HepG2 (cell line): ENCODE results near the gene TSC22D4. TPM values are rescaled to one million over a fixed set of nuclear protein-coding genes. Genes with fewer than 3 reads are reported as not detected.

Experiments
- ARID2 ChIP-seq: sonication (generic); formaldehyde crosslinking; IDR thresholded peaks from 2 replicates; pipeline ENCODE4 v1.8.1; 2022; ENCODE audit warnings: mild to moderate bottlenecking, missing genetic modification reagents, borderline replicate concordance
- BRF2 ChIP-seq: sonication (generic); formaldehyde crosslinking; IDR thresholded peaks from 2 replicates; pipeline ENCODE4 v1.8.1; 2022; ENCODE audit warnings: mild to moderate bottlenecking, missing genetic modification reagents
- CENPBD1 ChIP-seq: sonication (generic); formaldehyde crosslinking; IDR thresholded peaks from 2 replicates; pipeline ENCODE4 v1.8.0; 2022; ENCODE audit warnings: missing genetic modification reagents, low read depth, mild to moderate bottlenecking, borderline replicate concordance
- DRAP1 ChIP-seq: IDR thresholded peaks from 2 replicates; pipeline ENCODE4 v1.6.1; 2016; ENCODE audit warnings: missing genetic modification reagents, missing compliant biosample characterization
- EHMT2 ChIP-seq: fragments of 200-600 bp; sonication (generic); IDR thresholded peaks from 2 replicates; pipeline ENCODE4 v1.7.0; 2017; ENCODE audit warnings: antibody characterized with exemption, low read depth, low read length, borderline replicate concordance
- GTF3A ChIP-seq: sonication (generic); formaldehyde crosslinking; conservative IDR thresholded peaks from 2 replicates; pipeline ENCODE4 v1.4.0; 2020; ENCODE audit warnings: mild to moderate bottlenecking, missing genetic modification reagents
- GZF1 ChIP-seq: sonication (generic); formaldehyde crosslinking; IDR thresholded peaks from 2 replicates; pipeline ENCODE4 v1.5.1; 2020; ENCODE audit warnings: mild to moderate bottlenecking, missing genetic modification reagents
- HMG20B ChIP-seq: conservative IDR thresholded peaks from 2 replicates; pipeline ENCODE4 v1.6.1; 2016; ENCODE audit warnings: missing genetic modification reagents, missing compliant biosample characterization
- HOXA5 ChIP-seq: sonication (generic); formaldehyde crosslinking; IDR thresholded peaks from 2 replicates; pipeline ENCODE4 v1.4.0; 2020; ENCODE audit warnings: missing genetic modification reagents
- NRL ChIP-seq: sonication (generic); formaldehyde crosslinking; IDR thresholded peaks from 2 replicates; pipeline ENCODE4 v1.5.0; 2020; ENCODE audit warnings: missing genetic modification reagents, mild to moderate bottlenecking, moderate library complexity, borderline replicate concordance
- POLR2A ChIP-seq, 2 experiments: IDR thresholded peaks; 2 replicates each; pipeline ENCODE4 v1.6.1; 2011; ENCODE audit warnings: low read depth in 2 of 2, low read length in 2 of 2, mild to moderate bottlenecking in 1 of 2, moderate library complexity in 1 of 2; ENCODE audit not compliant: insufficient read depth in 1 of 2
- SAP130 ChIP-seq: IDR thresholded peaks from 2 replicates; pipeline ENCODE4 v1.6.1; 2016; ENCODE audit warnings: low read depth
- SMC3 ChIP-seq: IDR thresholded peaks from 2 replicates; pipeline ENCODE4 v1.6.1; 2011; ENCODE audit warnings: low read length, improper control_type of control experiment
- SUZ12 ChIP-seq: fragments of 150-350 bp; IDR thresholded peaks from 2 replicates; pipeline ENCODE4 v1.6.1; 2014; ENCODE audit warnings: low read depth, low read length
- ZNF121 ChIP-seq: sonication (generic); formaldehyde crosslinking; IDR thresholded peaks from 2 replicates; pipeline ENCODE4 v1.5.0; 2020; ENCODE audit warnings: mild to moderate bottlenecking, missing genetic modification reagents
- ZNF34 ChIP-seq: sonication (generic); formaldehyde crosslinking; IDR thresholded peaks from 2 replicates; pipeline ENCODE4 v1.4.0; 2020; ENCODE audit warnings: mild to moderate bottlenecking, missing genetic modification reagents, borderline replicate concordance
- ZNF782 ChIP-seq: sonication (generic); formaldehyde crosslinking; IDR thresholded peaks from 2 replicates; pipeline ENCODE4 v1.4.0; 2020; ENCODE audit warnings: missing genetic modification reagents, mild to moderate bottlenecking, borderline replicate concordance
- ZNF850 ChIP-seq: sonication (generic); formaldehyde crosslinking; conservative IDR thresholded peaks from 2 replicates; pipeline ENCODE4 v1.9.0; 2021; ENCODE audit warnings: mild to moderate bottlenecking, missing genetic modification reagents
- polyA plus RNA-seq, 8 experiments: library from polyadenylated mRNA; depleted of rRNA in 3 of 8; stranded (reverse) in 7 of 8; unstranded in 1 of 8; fragments of >200 nt; fragmentation: Illumina TruSeq in 4 of 8; extraction: Trizol in 4 of 8; gene quantifications; 2 replicates each; pipeline versions ENCODE4 v1.2.1 to v1.2.3, GENCODE V29; 2011 to 2016; ENCODE audit warnings: low read depth in 4 of 8, missing spikeins in 1 of 8, mixed read lengths in 1 of 8; ENCODE audit not compliant: insufficient read depth in 1 of 8
- total RNA-seq, 5 experiments: library from RNA; depleted of rRNA; stranded (reverse); fragments of >200 nt; fragmentation: Illumina TruSeq; extraction: Trizol; gene quantifications; 2 replicates each; pipeline ENCODE4 v1.2.3, GENCODE V29; 2016; ENCODE audit warnings: low read depth in 1 of 5
- TF ChIP-seq, protein P1 (sequence below): sonication (generic); formaldehyde crosslinking; IDR thresholded peaks from 2 replicates; pipeline ENCODE4 v1.9.0; 2021; ENCODE audit warnings: mild to moderate bottlenecking, missing genetic modification reagents
- TF ChIP-seq, protein P2 (sequence below), 2 experiments: fragments of 450-650 bp in 1 of 2; sonication (generic) in 1 of 2; formaldehyde crosslinking; IDR thresholded peaks; 2 replicates each; pipeline versions ENCODE4 v1.5.0 to v1.8.0; 2020 to 2022; ENCODE audit warnings: mild to moderate bottlenecking in 1 of 2, missing genetic modification reagents in 1 of 2

The TSC22D4 gene
- total and polyA plus RNA-seq, 2 of the 13 experiments (the other 11 are each of a cell fraction or from before 2014, with no cell fraction given) = 7.7 to 8.7 TPM

DNA sequence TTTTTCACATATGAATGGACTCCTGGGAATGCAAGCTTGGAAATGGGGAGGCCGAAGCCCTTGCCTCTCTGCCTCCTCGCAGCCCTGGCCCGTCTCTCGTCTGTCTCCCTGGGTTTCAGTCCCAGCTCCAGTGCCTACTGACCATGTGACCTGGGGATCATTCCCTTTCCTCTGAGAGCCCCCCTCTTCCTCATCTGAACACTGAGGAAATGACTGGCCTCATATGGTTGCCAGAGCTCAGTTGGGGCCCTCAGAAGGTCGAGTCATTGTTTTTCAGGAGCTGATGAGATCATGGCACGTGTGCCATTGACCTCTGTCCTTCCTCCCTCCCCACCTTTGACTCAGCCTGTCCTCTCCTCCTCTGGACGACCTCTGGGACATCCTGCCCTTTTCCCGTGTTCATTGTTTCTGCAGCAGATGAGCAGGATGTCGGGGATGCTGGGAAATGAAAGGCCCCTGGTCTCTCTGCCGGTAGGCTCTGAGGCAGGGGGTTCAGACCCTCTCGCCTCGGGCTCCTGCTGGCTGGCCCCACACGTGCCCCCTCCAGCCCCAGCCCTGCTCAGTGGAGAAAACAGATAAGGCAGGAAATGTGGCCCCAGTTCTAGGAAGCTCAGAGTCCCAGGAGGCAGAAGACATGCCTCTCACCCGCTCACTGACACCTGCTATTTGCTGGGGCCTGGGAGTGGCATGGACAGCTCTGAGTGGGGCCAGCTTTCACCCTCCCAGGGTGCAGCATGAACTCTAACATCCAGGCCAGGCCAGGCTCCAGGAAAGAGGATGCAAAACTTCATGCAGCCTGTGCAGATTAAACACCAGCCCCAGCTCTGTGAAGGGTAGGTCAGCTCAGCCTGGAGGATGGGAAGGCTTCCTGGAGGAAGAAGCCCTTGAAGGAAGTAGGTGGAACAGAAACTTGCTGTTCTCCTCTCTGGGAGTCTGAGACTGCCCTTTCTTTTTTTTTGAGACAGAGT is 34.4 kb downstream of the TSC22D4 start (continued):
- TF ChIP-seq ZNF850 (CRISPR knock-in tag) (no peak), HOXA5 (CRISPR knock-in tag) (no peak), SUZ12 (no peak), GZF1 (no peak), EHMT2 (no peak), ARID2 (no peak), BRF2 (CRISPR knock-in tag) (0 out of 2 replicates have a peak, but pooled peaks have one; percentile 38), ZNF121 (CRISPR knock-in tag) (peak; percentile 91), GTF3A (CRISPR knock-in tag) (no peak), DRAP1 (CRISPR knock-in tag) (peak; percentile 69), CENPBD1 (CRISPR knock-in tag) (no peak), SMC3 (peak; percentile 4; the same call in 1 of the 2 replicates), SAP130 (CRISPR knock-in tag) (peak; percentile 90), ZNF782 (peak; percentile 57; the same call in 1 of the 2 replicates), POLR2A (IDR thresholded peaks at IDR 0.05; ENCODE audit: insufficient read depth in 1 of 2, low read depth in 2 of 2, low read length in 2 of 2) (peak; percentile 53 to 63; a peak in 2 of 4 replicates), ZNF34 (no peak), NRL (CRISPR knock-in tag) (peak; percentile 31; the same call in 1 of the 2 replicates), HMG20B (CRISPR knock-in tag) (0 out of 2 replicates have a peak, but pooled peaks have one; percentile 53)
- TF ChIP-seq, protein P1, sequence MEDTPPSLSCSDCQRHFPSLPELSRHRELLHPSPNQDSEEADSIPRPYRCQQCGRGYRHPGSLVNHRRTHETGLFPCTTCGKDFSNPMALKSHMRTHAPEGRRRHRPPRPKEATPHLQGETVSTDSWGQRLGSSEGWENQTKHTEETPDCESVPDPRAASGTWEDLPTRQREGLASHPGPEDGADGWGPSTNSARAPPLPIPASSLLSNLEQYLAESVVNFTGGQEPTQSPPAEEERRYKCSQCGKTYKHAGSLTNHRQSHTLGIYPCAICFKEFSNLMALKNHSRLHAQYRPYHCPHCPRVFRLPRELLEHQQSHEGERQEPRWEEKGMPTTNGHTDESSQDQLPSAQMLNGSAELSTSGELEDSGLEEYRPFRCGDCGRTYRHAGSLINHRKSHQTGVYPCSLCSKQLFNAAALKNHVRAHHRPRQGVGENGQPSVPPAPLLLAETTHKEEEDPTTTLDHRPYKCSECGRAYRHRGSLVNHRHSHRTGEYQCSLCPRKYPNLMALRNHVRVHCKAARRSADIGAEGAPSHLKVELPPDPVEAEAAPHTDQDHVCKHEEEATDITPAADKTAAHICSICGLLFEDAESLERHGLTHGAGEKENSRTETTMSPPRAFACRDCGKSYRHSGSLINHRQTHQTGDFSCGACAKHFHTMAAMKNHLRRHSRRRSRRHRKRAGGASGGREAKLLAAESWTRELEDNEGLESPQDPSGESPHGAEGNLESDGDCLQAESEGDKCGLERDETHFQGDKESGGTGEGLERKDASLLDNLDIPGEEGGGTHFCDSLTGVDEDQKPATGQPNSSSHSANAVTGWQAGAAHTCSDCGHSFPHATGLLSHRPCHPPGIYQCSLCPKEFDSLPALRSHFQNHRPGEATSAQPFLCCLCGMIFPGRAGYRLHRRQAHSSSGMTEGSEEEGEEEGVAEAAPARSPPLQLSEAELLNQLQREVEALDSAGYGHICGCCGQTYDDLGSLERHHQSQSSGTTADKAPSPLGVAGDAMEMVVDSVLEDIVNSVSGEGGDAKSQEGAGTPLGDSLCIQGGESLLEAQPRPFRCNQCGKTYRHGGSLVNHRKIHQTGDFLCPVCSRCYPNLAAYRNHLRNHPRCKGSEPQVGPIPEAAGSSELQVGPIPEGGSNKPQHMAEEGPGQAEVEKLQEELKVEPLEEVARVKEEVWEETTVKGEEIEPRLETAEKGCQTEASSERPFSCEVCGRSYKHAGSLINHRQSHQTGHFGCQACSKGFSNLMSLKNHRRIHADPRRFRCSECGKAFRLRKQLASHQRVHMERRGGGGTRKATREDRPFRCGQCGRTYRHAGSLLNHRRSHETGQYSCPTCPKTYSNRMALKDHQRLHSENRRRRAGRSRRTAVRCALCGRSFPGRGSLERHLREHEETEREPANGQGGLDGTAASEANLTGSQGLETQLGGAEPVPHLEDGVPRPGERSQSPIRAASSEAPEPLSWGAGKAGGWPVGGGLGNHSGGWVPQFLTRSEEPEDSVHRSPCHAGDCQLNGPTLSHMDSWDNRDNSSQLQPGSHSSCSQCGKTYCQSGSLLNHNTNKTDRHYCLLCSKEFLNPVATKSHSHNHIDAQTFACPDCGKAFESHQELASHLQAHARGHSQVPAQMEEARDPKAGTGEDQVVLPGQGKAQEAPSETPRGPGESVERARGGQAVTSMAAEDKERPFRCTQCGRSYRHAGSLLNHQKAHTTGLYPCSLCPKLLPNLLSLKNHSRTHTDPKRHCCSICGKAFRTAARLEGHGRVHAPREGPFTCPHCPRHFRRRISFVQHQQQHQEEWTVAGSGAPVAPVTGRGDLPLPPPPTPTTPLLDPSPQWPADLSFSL = no peak
- TF ChIP-seq, protein P2, sequence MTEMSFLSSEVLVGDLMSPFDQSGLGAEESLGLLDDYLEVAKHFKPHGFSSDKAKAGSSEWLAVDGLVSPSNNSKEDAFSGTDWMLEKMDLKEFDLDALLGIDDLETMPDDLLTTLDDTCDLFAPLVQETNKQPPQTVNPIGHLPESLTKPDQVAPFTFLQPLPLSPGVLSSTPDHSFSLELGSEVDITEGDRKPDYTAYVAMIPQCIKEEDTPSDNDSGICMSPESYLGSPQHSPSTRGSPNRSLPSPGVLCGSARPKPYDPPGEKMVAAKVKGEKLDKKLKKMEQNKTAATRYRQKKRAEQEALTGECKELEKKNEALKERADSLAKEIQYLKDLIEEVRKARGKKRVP (CRISPR knock-in tag; IDR thresholded peaks at IDR 0.05) = peak in 1 of 2 experiments; percentile 71; a peak in 1 of 4 replicates
